Smooth muscle cell (in vitro differentiated cells): ENCODE measurements around the gene MMP27. TPM values are rescaled to one million over a fixed set of nuclear protein-coding genes. Genes with fewer than 3 reads are reported as not detected.

ENCODE experiments used
- DNase-seq: peaks from one replicate; lab custom pipeline; 2025; ENCODE audit not compliant: unreplicated experiment; lab: John Stamatoyannopoulos, UW
- H2AFZ ChIP-seq: fragments of 200-600 bp; sonication (generic); 2 replicates; pipeline ENCODE4 v1.6.0; 2016; ENCODE audit warnings: antibody characterized with exemption, low read depth, mild to moderate bottlenecking
- H3F3A ChIP-seq: fragments of 200-600 bp; sonication (generic); 2 replicates; pipeline ENCODE4 v1.6.0; 2017; ENCODE audit warnings: antibody characterized with exemption, low read depth
- H3K27ac ChIP-seq: fragments of 200-600 bp; sonication (generic); 2 replicates; pipeline ENCODE4 v1.5.1; 2016; ENCODE audit warnings: low read depth, mild to moderate bottlenecking
- H3K27me3 ChIP-seq: fragments of 200-600 bp; sonication (generic); 2 replicates; pipeline ENCODE4 v1.6.1; 2016; ENCODE audit warnings: low read depth, mild to moderate bottlenecking
- H3K36me3 ChIP-seq: fragments of 200-600 bp; sonication (generic); 2 replicates; pipeline ENCODE4 v1.5.1; 2016; ENCODE audit warnings: low read depth
- H3K4me1 ChIP-seq: fragments of 200-600 bp; sonication (generic); 2 replicates; pipeline ENCODE4 v1.5.1; 2016; ENCODE audit warnings: low read depth
- H3K4me2 ChIP-seq: fragments of 200-600 bp; sonication (generic); 2 replicates; pipeline ENCODE4 v1.6.0; 2016; ENCODE audit warnings: mild to moderate bottlenecking
- H3K4me3 ChIP-seq: fragments of 200-600 bp; sonication (generic); 2 replicates; pipeline ENCODE4 v1.5.1; 2016; ENCODE audit warnings: mild to moderate bottlenecking
- H3K79me2 ChIP-seq: fragments of 200-600 bp; sonication (generic); 2 replicates; pipeline ENCODE4 v1.6.0; 2016; ENCODE audit warnings: low read depth, mild to moderate bottlenecking
- H3K9ac ChIP-seq: fragments of 200-600 bp; sonication (generic); 2 replicates; pipeline ENCODE4 v1.6.0; 2016; ENCODE audit warnings: low read depth
- H3K9me3 ChIP-seq: fragments of 200-600 bp; sonication (generic); replicated peaks from 2 replicates; pipeline ENCODE4 v1.5.1; 2016; ENCODE audit warnings: low read depth
- H4K20me1 ChIP-seq: fragments of 200-600 bp; sonication (generic); 2 replicates; pipeline ENCODE4 v1.6.0; 2016; ENCODE audit warnings: low read depth
- WGBS: methylation state at CpG from one replicate; pipeline ENCODE4 v1.1.7; 2016; ENCODE audit warnings: low lambda C conversion rate; 5-methylcytosine and 5-hydroxymethylcytosine counted together
- polyA plus RNA-seq: library from polyadenylated mRNA; unstranded; fragments of >200 nt; fragmentation: Nextera tagmentation; extraction: Ambion mirVana; gene quantifications from 2 replicates; pipeline ENCODE4 v1.2.1, GENCODE V29; 2016
- total RNA-seq: library from RNA; depleted of rRNA; stranded (reverse); fragments of >200 nt; gene quantifications from 2 replicates; pipeline ENCODE4 v1.2.3, GENCODE V29; 2014
- TF ChIP-seq, protein P1 (sequence below): fragments of 200-600 bp; sonication (generic); IDR thresholded peaks from 2 replicates; pipeline ENCODE4 v1.5.1; 2017; ENCODE audit warnings: borderline replicate concordance, mild to moderate bottlenecking, antibody characterized with exemption; ENCODE audit not compliant: insufficient read depth, poor library complexity, severe bottlenecking

MMP27 gene
- total and polyA plus RNA-seq, 2 experiments from 2014 or later = not detected

DNA sequence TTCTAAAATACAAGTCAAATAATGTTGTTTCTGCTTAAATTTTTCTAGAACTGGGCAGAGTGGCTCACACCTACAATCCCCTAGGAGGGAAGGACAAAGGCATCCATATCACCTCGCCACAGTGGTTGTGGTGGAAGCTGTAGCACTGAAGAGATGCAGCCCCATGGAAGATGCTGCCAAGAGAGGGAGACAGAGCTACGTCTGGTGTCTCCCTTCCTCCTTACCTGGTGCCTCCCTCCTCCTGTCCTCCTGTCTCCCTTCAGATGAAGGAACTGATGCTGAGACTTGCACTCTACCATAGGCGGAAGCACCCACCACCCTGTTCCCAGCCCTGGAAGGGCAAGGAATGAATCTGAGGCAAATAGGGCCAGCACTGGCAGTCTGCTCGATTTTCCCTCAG lies 22.3 kb downstream of the MMP27 start:
- WGBS = 89% methylated on average over 4 of the region's 4 CpGs
- Histone ChIP-seq H3K9me3 (no peaks in the 10 kb centered on the region), H3F3A (no peaks in the 10 kb centered on the region), H3K4me3 (no peak overlapping the region), H2AFZ (no peak overlapping the region), H3K79me2 (no peaks in the 10 kb centered on the region), H3K27ac (no peak overlapping the region), H4K20me1 (no peaks in the 10 kb centered on the region), H3K9ac (no peak overlapping the region), H3K36me3 (no peaks in the 10 kb centered on the region), H3K27me3 (no peaks in the 10 kb centered on the region), H3K4me2 (no peak overlapping the region), H3K4me1 (no peaks in the 10 kb centered on the region)
- TF ChIP-seq, protein P1, sequence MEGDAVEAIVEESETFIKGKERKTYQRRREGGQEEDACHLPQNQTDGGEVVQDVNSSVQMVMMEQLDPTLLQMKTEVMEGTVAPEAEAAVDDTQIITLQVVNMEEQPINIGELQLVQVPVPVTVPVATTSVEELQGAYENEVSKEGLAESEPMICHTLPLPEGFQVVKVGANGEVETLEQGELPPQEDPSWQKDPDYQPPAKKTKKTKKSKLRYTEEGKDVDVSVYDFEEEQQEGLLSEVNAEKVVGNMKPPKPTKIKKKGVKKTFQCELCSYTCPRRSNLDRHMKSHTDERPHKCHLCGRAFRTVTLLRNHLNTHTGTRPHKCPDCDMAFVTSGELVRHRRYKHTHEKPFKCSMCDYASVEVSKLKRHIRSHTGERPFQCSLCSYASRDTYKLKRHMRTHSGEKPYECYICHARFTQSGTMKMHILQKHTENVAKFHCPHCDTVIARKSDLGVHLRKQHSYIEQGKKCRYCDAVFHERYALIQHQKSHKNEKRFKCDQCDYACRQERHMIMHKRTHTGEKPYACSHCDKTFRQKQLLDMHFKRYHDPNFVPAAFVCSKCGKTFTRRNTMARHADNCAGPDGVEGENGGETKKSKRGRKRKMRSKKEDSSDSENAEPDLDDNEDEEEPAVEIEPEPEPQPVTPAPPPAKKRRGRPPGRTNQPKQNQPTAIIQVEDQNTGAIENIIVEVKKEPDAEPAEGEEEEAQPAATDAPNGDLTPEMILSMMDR = no peak
- DNase-seq = no peak

DNA sequence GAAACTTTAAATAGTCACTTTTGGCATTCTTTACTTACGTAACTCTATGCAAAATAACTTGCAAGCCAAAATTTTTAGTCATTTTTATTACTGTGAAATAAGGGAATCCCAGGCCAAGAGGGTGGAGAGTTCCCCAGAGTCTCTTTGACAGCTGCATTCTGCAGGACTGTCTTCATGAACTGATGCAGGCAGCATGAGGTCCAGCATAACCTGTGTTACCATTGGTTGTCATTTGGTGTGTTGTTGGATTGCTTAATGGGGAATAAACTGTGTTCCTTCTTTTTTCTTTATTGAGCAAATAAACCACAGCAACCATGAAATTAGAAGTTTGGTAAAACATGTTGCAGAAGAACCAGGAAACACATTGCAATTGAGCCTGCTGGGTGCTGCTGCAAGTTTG lies 24.6 kb downstream of the MMP27 start:
- Histone ChIP-seq H3K9me3 (no peaks in the 10 kb centered on the region), H3F3A (no peaks in the 10 kb centered on the region), H3K27me3 (no peaks in the 10 kb centered on the region), H3K4me2 (no peak overlapping the region), H3K9ac (no peak overlapping the region), H4K20me1 (no peaks in the 10 kb centered on the region), H2AFZ (no peak overlapping the region), H3K27ac (no peak overlapping the region), H3K4me3 (no peak overlapping the region), H3K4me1 (no peaks in the 10 kb centered on the region), H3K36me3 (no peaks in the 10 kb centered on the region), H3K79me2 (no peaks in the 10 kb centered on the region)
- TF ChIP-seq, protein P1 = no peak
- 90% methylated on average over 1 of the region's 1 CpG for WGBS
- no peak for DNase-seq

DNA sequence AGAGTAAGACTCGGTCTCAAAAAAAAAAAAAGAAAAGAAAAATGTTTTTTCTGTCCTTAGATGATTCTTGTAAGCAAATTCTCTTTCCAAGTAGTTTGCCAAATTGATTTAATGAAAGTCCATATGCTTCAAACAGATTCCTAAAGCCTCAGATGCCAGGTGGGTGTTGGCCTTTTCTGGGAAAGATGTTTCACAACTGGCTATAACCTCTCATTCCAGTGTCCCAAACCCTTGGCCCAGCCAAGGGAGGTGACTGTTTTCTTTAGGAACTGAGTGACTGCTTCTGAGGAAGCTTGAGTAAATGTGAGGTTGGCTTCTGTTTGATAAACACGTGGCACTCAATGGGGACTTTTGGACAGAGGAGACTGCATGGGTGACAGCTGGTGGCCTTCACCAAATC lies 27.5 kb downstream of the MMP27 start:
- no peak for DNase-seq
- H3K36me3 ChIP-seq = no peaks in the 10 kb centered on the region
- H3K9me3 ChIP-seq = no peaks in the 10 kb centered on the region
- no peaks in the 10 kb centered on the region for H3F3A ChIP-seq
- 93% methylated on average over 2 of the region's 2 CpGs for WGBS
- H4K20me1 ChIP-seq = no peaks in the 10 kb centered on the region
- TF ChIP-seq, protein P1 = no peak
- H3K27me3 ChIP-seq = no peaks in the 10 kb centered on the region
- H3K79me2 ChIP-seq = no peaks in the 10 kb centered on the region
- no peak overlapping the region for H3K9ac ChIP-seq
- no peak overlapping the region for H3K27ac ChIP-seq
- H3K4me3 ChIP-seq = no peak overlapping the region
- H2AFZ ChIP-seq = no peak overlapping the region
- no peaks in the 10 kb centered on the region for H3K4me1 ChIP-seq
- H3K4me2 ChIP-seq = no peak overlapping the region

DNA sequence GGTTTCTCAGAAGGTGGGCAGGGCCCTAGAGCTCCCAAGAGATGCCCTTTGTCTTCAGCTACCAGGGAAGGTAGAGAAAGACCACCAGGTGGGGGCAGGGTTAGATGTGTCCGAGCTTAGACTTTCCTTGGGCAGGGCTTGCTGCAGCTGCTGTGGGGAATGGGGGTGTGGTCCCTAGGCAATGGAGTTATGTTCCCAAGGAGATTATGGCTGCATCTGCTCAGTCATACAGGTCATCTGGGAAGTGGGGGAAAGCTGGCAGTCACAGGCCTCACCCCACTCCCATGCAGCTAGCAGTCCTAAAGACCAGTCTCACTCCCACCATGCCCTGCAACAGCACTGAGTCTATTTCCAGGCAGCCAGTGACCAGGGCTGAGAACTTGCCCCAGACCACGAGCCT lies 29.5 kb downstream of the MMP27 start:
- Histone ChIP-seq H3K9me3 (no peaks in the 10 kb centered on the region), H3K36me3 (no peaks in the 10 kb centered on the region), H4K20me1 (no peaks in the 10 kb centered on the region), H3F3A (no peaks in the 10 kb centered on the region), H3K4me2 (no peak overlapping the region), H3K27me3 (no peaks in the 10 kb centered on the region), H3K4me1 (no peaks in the 10 kb centered on the region), H3K4me3 (no peak overlapping the region), H3K9ac (no peak overlapping the region), H3K27ac (peak overlapping the region; percentile 56), H3K79me2 (no peaks in the 10 kb centered on the region), H2AFZ (no peak overlapping the region)
- no peak for DNase-seq
- TF ChIP-seq, protein P1 = no peak
- whole genome bisulfite sequencing = 70% methylated on average over 2 of the region's 2 CpGs
